Nephron progenitor cell (in vitro differentiated cells): ENCODE data around the gene RPRD2.
"Not testable (repeated sequence)": the region's sequence is repeated elsewhere in the genome, so short reads cannot be mapped to it uniquely, and the experiment has no call there.

Experiments used
- DNase-seq: peaks from one replicate; pipeline ENCODE4 v3.0.0; 2021
- H3K27ac Mint-ChIP-seq: 2 replicates; pipeline ENCODE4 v1.8.0; 2021; ENCODE audit warnings: mild to moderate bottlenecking, moderate library complexity, mixed read lengths
- H3K27me3 Mint-ChIP-seq: 2 replicates; pipeline ENCODE4 v1.8.0; 2021; ENCODE audit warnings: mild to moderate bottlenecking, low read depth, mixed read lengths; ENCODE audit not compliant: poor library complexity
- H3K36me3 Mint-ChIP-seq: 2 replicates; pipeline ENCODE4 v1.8.0; 2021; ENCODE audit warnings: low read depth, mixed read lengths
- H3K4me1 Mint-ChIP-seq: 2 replicates; pipeline ENCODE4 v1.8.0; 2021; ENCODE audit warnings: mixed read lengths
- H3K4me3 Mint-ChIP-seq: 2 replicates; pipeline ENCODE4 v1.8.0; 2021; ENCODE audit warnings: mild to moderate bottlenecking, moderate library complexity, mixed read lengths
- H3K9me3 Mint-ChIP-seq: 2 replicates; pipeline ENCODE4 v1.8.0; 2021; ENCODE audit warnings: mild to moderate bottlenecking, moderate library complexity, mixed read lengths
- CTCF ChIP-seq: fragments of 200-600 bp; sonication (generic); IDR thresholded peaks from 2 replicates; pipeline ENCODE4 v1.5.0; 2021; ENCODE audit warnings: antibody characterized with exemption

Gene RPRD2

GRCh38 chr1:150363426-150364230 lies at the start of gene RPRD2:
Gene RPRD2 (plus strand): TSS chr1:150364147. CDS start chr1:150364715, 568 bp downstream.
- DNase-seq: peak; percentile 97
- H3K4me3 Mint-ChIP-seq: peak within 1 kb of the TSS; percentile 96
- H3K36me3 Mint-ChIP-seq: peaks cover 15% of the 10 kb centered on the region
- peaks cover 34% of the 10 kb centered on the region for H3K4me1 Mint-ChIP-seq
- TF ChIP-seq CTCF: no peak
- no peaks in the 10 kb centered on the region for H3K9me3 Mint-ChIP-seq
- H3K27ac Mint-ChIP-seq: peak within 1 kb of the TSS; percentile 100
- H3K27me3 Mint-ChIP-seq: no peaks in the 10 kb centered on the region

- H3K4me1 Mint-ChIP-seq, DNase-seq, H3K36me3 Mint-ChIP-seq, H3K27ac Mint-ChIP-seq, H3K4me3 Mint-ChIP-seq, H3K9me3 Mint-ChIP-seq: not testable (repeated sequence)
- H3K27me3 Mint-ChIP-seq: peaks cover 16% of the 10 kb centered on the region
Measured at GRCh38 chr1:150314691-150315090, 49.3 kb upstream of the RPRD2 start.

- Mint-ChIP-seq H3K27me3 (peaks cover 11% of the 10 kb centered on the region), H3K9me3 (no peaks in the 10 kb centered on the region), H3K36me3 (peaks cover 11% of the 10 kb centered on the region), H3K4me3 (peak overlapping the region; percentile 98), H3K4me1 (peaks cover 15% of the 10 kb centered on the region), H3K27ac (no peak overlapping the region)
- no peak for DNase-seq
- TF ChIP-seq CTCF: no peak
Measured at GRCh38 chr1:150320667-150320978, 43.3 kb upstream of the RPRD2 start.

- no peaks in the 10 kb centered on the region for H3K9me3 Mint-ChIP-seq
Measured at GRCh38 chr1:150321826-150322166, 42.2 kb upstream of the RPRD2 start.

GRCh38 chr1:150322310-150322709 lies 41.6 kb upstream of the RPRD2 start:
- Mint-ChIP-seq H3K36me3 (peaks cover 27% of the 10 kb centered on the region), H3K4me1 (peaks cover 15% of the 10 kb centered on the region), H3K27me3 (peaks cover 11% of the 10 kb centered on the region), H3K9me3 (no peaks in the 10 kb centered on the region), H3K4me3 (peak overlapping the region; percentile 98), H3K27ac (no peak overlapping the region)
- no peak for TF ChIP-seq CTCF
- no peak for DNase-seq

More at GRCh38 chr1:150321826-150322166, 42.2 kb upstream of the RPRD2 start:
- no peak for TF ChIP-seq CTCF
- Mint-ChIP-seq H3K4me3 (peak overlapping the region; percentile 98), H3K27ac (peak overlapping the region; percentile 99), H3K27me3 (peaks cover 11% of the 10 kb centered on the region), H3K4me1 (peaks cover 15% of the 10 kb centered on the region), H3K36me3 (peaks cover 23% of the 10 kb centered on the region)
- DNase-seq: no peak

- DNase-seq: no peak
- no peaks in the 10 kb centered on the region for H3K27me3 Mint-ChIP-seq
- peaks cover 78% of the 10 kb centered on the region for H3K36me3 Mint-ChIP-seq
- H3K27ac Mint-ChIP-seq: no peak overlapping the region
- H3K9me3 Mint-ChIP-seq: no peaks in the 10 kb centered on the region
- no peaks in the 10 kb centered on the region for H3K4me1 Mint-ChIP-seq
- no peak for TF ChIP-seq CTCF
- H3K4me3 Mint-ChIP-seq: no peak overlapping the region
Measured at GRCh38 chr1:150332651-150333290, 31.2 kb upstream of the RPRD2 start.
